Neuronal stem cell (in vitro differentiated cells): ENCODE results near the gene DUS1L.

Experiments used
- DNase-seq: peaks from one replicate; pipeline ENCODE4 v3.0.0-alpha.2; 2013; ENCODE audit warnings: low spot score
- H2AFZ ChIP-seq: one replicate; pipeline ENCODE4 v1.6.1; 2013; ENCODE audit warnings: mild to moderate bottlenecking, low read length, inconsistent platforms
- H2AK5ac ChIP-seq: 2 replicates; pipeline ENCODE4 v1.6.1; 2013; ENCODE audit warnings: low read depth, mild to moderate bottlenecking, inconsistent platforms, low read length, moderate library complexity, mixed read lengths
- H2BK120ac ChIP-seq: 2 replicates; pipeline ENCODE4 v1.6.1; 2013; ENCODE audit warnings: low read depth, mild to moderate bottlenecking, inconsistent platforms, low read length, moderate library complexity, mixed read lengths
- H2BK12ac ChIP-seq: one replicate; pipeline ENCODE4 v1.6.1; 2013; ENCODE audit warnings: low read length, inconsistent platforms
- H2BK15ac ChIP-seq: 2 replicates; pipeline ENCODE4 v1.6.1; 2013; ENCODE audit warnings: mild to moderate bottlenecking, low read length, inconsistent platforms, mixed read lengths
- H2BK5ac ChIP-seq: one replicate; pipeline ENCODE4 v1.6.1; 2013; ENCODE audit warnings: inconsistent platforms, mild to moderate bottlenecking, low read length, moderate library complexity
- H3K14ac ChIP-seq: one replicate; pipeline ENCODE4 v1.6.1; 2013; ENCODE audit warnings: low read length, inconsistent platforms
- H3K18ac ChIP-seq: 2 replicates; pipeline ENCODE4 v1.6.1; 2013; ENCODE audit warnings: low read length, inconsistent platforms
- H3K23ac ChIP-seq: 2 replicates; pipeline ENCODE4 v1.6.1; 2013; ENCODE audit warnings: low read depth, mild to moderate bottlenecking, mixed read lengths, low read length, inconsistent platforms; ENCODE audit not compliant: poor library complexity
- H3K27ac ChIP-seq: replicated peaks from 3 replicates; pipeline ENCODE4 v1.5.1; 2013; ENCODE audit warnings: low read length, inconsistent platforms
- H3K27me3 ChIP-seq, 3 experiments: 2 replicates each; pipeline ENCODE4 v1.6.1; 2013; ENCODE audit warnings: low read length in 3 of 3, mild to moderate bottlenecking in 2 of 3, inconsistent platforms in 1 of 3, low read depth in 1 of 3, mixed read lengths in 1 of 3, moderate library complexity in 1 of 3; ENCODE audit not compliant: control insufficient read depth in 3 of 3, insufficient read depth in 3 of 3
- H3K36me3 ChIP-seq, 2 donors: replicated peaks in 1 of 2; 2 replicates each; pipeline ENCODE4 v1.6.1; 2013; ENCODE audit warnings: low read length in 2 of 2; ENCODE audit not compliant: control insufficient read depth in 2 of 2, insufficient read depth in 2 of 2
- H3K4ac ChIP-seq: 2 replicates; pipeline ENCODE4 v1.6.1; 2013; ENCODE audit warnings: inconsistent platforms, mild to moderate bottlenecking, low read length, moderate library complexity
- H3K4me1 ChIP-seq, 2 donors: 1 replicate in 1 of 2; 2 replicates in 1 of 2; pipeline ENCODE4 v1.6.1; 2013; ENCODE audit warnings: low read length in 2 of 2, low read depth in 1 of 2; ENCODE audit not compliant: control insufficient read depth in 2 of 2, insufficient read depth in 1 of 2
- H3K4me2 ChIP-seq: one replicate; pipeline ENCODE4 v1.6.1; 2013; ENCODE audit warnings: mild to moderate bottlenecking, low read length, inconsistent platforms; ENCODE audit not compliant: insufficient read depth, poor library complexity, severe bottlenecking
- H3K4me3 ChIP-seq, 2 donors: 2 replicates each; pipeline ENCODE4 v1.5.1; 2013; ENCODE audit warnings: low read length in 2 of 2, mild to moderate bottlenecking in 2 of 2, inconsistent platforms in 1 of 2, moderate library complexity in 1 of 2
- H3K79me1 ChIP-seq: one replicate; pipeline ENCODE4 v1.6.1; 2013; ENCODE audit warnings: low read depth, mild to moderate bottlenecking, inconsistent platforms, low read length, moderate library complexity
- H3K9ac ChIP-seq: one replicate; pipeline ENCODE4 v1.6.1; 2013; ENCODE audit warnings: mild to moderate bottlenecking, low read depth, low read length, inconsistent platforms; ENCODE audit not compliant: poor library complexity
- H3K9me3 ChIP-seq, 2 donors: replicated peaks in 1 of 2; 2 replicates each; pipeline versions ENCODE3 to v1.6.1; 2013; ENCODE audit warnings: low read length in 2 of 2, mild to moderate bottlenecking in 2 of 2, inconsistent platforms in 1 of 2, low read depth in 1 of 2, mixed read lengths in 1 of 2, moderate library complexity in 1 of 2; ENCODE audit not compliant: control insufficient read depth in 2 of 2, insufficient read depth in 1 of 2
- H4K8ac ChIP-seq: one replicate; pipeline ENCODE4 v1.6.1; 2013; ENCODE audit warnings: low read depth, mild to moderate bottlenecking, inconsistent platforms, low read length, moderate library complexity
- H4K91ac ChIP-seq: one replicate; pipeline ENCODE4 v1.6.1; 2013; ENCODE audit warnings: low read length, low read depth, mild to moderate bottlenecking, inconsistent platforms; ENCODE audit not compliant: poor library complexity
- WGBS, 2 donors: extraction: QIAGEN DNeasy Blood & Tissue Kit; methylation state at CpG; one replicate each; pipeline ENCODE4 v1.1.7; 2013; ENCODE audit warnings: missing lambda C conversion rate in 2 of 2, mixed read lengths in 1 of 2; ENCODE audit not compliant: insufficient read length in 2 of 2, insufficient replicate concordance in 1 of 2; ENCODE audit errors: extremely low coverage in 2 of 2; 5-methylcytosine and 5-hydroxymethylcytosine counted together

DUS1L gene

GRCh38 chr17:82049521-82049971, 16.1 kb downstream of the DUS1L start:
- peaks cover 7% of the 10 kb centered on the region in 2 donors for H3K4me1 ChIP-seq
- no peak overlapping the region for H4K91ac ChIP-seq
- no peak overlapping the region for H3K4ac ChIP-seq
- no peak for DNase-seq
- no peak overlapping the region for H2BK5ac ChIP-seq
- peaks cover 36 to 47% of the 10 kb centered on the region in 2 donors for H3K36me3 ChIP-seq
- H2AFZ ChIP-seq = no peak overlapping the region
- H2BK120ac ChIP-seq = no peak overlapping the region
- no peak overlapping the region for H2BK15ac ChIP-seq
- H3K14ac ChIP-seq = no peak overlapping the region
- H4K8ac ChIP-seq = no peak overlapping the region
- H3K9me3 ChIP-seq = no peaks in the 10 kb centered on the region
- H3K9ac ChIP-seq = no peak overlapping the region
- no peak overlapping the region for H2BK12ac ChIP-seq
- peak overlapping the region; percentile 52 for H2AK5ac ChIP-seq
- H3K18ac ChIP-seq = no peak overlapping the region
- peak overlapping the region in 1 of 2 donors; percentile 12 for H3K4me3 ChIP-seq
- H3K23ac ChIP-seq = no peak overlapping the region
- WGBS, 2 donors = no CpG with 5 or more reads among the region's 16 CpGs
- no peak overlapping the region for H3K27ac ChIP-seq
- no peak overlapping the region for H3K4me2 ChIP-seq
- H3K79me1 ChIP-seq = peaks cover 21% of the 10 kb centered on the region
- no peaks in the 10 kb centered on the region for H3K27me3 ChIP-seq

GRCh38 chr17:82049106-82049505, 16.5 kb downstream of the DUS1L start:
- Histone ChIP-seq H3K4me1 (peaks cover 7% of the 10 kb centered on the region in 2 donors), H3K4ac (no peak overlapping the region), H3K9ac (no peak overlapping the region), H3K9me3 (no peaks in the 10 kb centered on the region), H3K79me1 (peaks cover 19% of the 10 kb centered on the region), H2AK5ac (peak overlapping the region; percentile 52), H3K14ac (no peak overlapping the region), H3K27me3 (no peaks in the 10 kb centered on the region), H3K23ac (no peak overlapping the region), H3K27ac (no peak overlapping the region), H2BK12ac (no peak overlapping the region), H3K18ac (no peak overlapping the region), H2BK5ac (no peak overlapping the region), H2BK15ac (no peak overlapping the region), H2BK120ac (no peak overlapping the region), H4K91ac (no peak overlapping the region), H3K36me3 (peaks cover 32 to 42% of the 10 kb centered on the region in 2 donors), H4K8ac (no peak overlapping the region), H2AFZ (no peak overlapping the region), H3K4me2 (no peak overlapping the region), H3K4me3 (no peak overlapping the region)
- DNase-seq = no peak
- WGBS, 2 donors = no CpG with 5 or more reads among the region's 8 CpGs

DNA sequence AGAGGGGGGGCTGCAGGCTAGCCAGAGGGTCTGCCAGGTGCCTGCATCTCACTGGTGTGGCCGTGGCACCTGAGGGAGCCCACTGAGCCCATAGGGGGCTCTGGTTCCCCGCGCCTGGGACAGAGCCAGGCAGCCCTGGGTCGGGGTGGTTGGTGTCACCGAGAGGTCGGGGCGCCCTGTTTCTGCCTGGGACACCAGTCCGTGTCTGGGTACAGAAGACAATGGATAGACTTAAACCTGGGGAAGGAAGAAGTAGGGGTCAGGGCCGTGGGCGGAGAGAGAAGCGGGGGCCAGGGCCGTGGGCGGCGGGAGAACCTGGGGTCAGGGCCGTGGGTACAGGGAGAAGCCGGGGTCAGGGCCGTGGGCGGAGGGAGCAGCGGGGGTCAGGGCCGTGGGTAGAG, 17.0 kb downstream of the DUS1L start:
- H2AFZ ChIP-seq = no peak overlapping the region
- DNase-seq = no peak
- no CpG with 5 or more reads among the region's 20 CpGs for WGBS, 2 donors

GRCh38 chr17:82047914-82048570, 17.6 kb downstream of the DUS1L start:
- no peak overlapping the region for H2BK120ac ChIP-seq
- H3K9me3 ChIP-seq = no peaks in the 10 kb centered on the region
- no peak overlapping the region for H2BK12ac ChIP-seq
- peaks cover 26 to 32% of the 10 kb centered on the region in 2 donors for H3K36me3 ChIP-seq
- WGBS, 2 donors = no CpG with 5 or more reads among the region's 25 CpGs
- no peak overlapping the region for H3K18ac ChIP-seq
- H3K4me1 ChIP-seq = peaks cover 7% of the 10 kb centered on the region in 2 donors
- no peak overlapping the region for H3K23ac ChIP-seq
- H3K14ac ChIP-seq = no peak overlapping the region
- H4K8ac ChIP-seq = no peak overlapping the region
- H2BK15ac ChIP-seq = no peak overlapping the region
- H3K4me3 ChIP-seq = no peak overlapping the region
- H3K9ac ChIP-seq = no peak overlapping the region
- H3K4ac ChIP-seq = no peak overlapping the region
- no peak for DNase-seq
- no peak overlapping the region for H2AK5ac ChIP-seq
- H3K4me2 ChIP-seq = no peak overlapping the region
- H2AFZ ChIP-seq = no peak overlapping the region
- no peak overlapping the region for H3K27ac ChIP-seq
- no peaks in the 10 kb centered on the region for H3K27me3 ChIP-seq
- H3K79me1 ChIP-seq = peaks cover 19% of the 10 kb centered on the region
- no peak overlapping the region for H4K91ac ChIP-seq
- no peak overlapping the region for H2BK5ac ChIP-seq

More for the DNA sequence above, 17.0 kb downstream of the DUS1L start:
- no peak overlapping the region for H3K14ac ChIP-seq
- H3K27me3 ChIP-seq = no peaks in the 10 kb centered on the region
- H4K91ac ChIP-seq = no peak overlapping the region
- no peak overlapping the region for H3K23ac ChIP-seq
- no peak overlapping the region for H2BK12ac ChIP-seq
- H3K9me3 ChIP-seq = no peaks in the 10 kb centered on the region
- no peak overlapping the region for H3K4ac ChIP-seq
- H3K27ac ChIP-seq = no peak overlapping the region
- no peak overlapping the region for H2BK120ac ChIP-seq
- no peak overlapping the region for H2BK5ac ChIP-seq
- no peak overlapping the region for H2AK5ac ChIP-seq
- no peak overlapping the region for H3K4me2 ChIP-seq
- no peak overlapping the region for H3K4me3 ChIP-seq
- no peak overlapping the region for H3K18ac ChIP-seq
- H3K9ac ChIP-seq = no peak overlapping the region
- H3K36me3 ChIP-seq = peaks cover 28 to 37% of the 10 kb centered on the region in 2 donors
- H3K4me1 ChIP-seq = peaks cover 7% of the 10 kb centered on the region in 2 donors
- H2BK15ac ChIP-seq = no peak overlapping the region
- H4K8ac ChIP-seq = no peak overlapping the region
- peaks cover 19% of the 10 kb centered on the region for H3K79me1 ChIP-seq
